Measurements from ENCODE around the gene KCNJ11.

- TF ChIP-seq, protein P1, sequence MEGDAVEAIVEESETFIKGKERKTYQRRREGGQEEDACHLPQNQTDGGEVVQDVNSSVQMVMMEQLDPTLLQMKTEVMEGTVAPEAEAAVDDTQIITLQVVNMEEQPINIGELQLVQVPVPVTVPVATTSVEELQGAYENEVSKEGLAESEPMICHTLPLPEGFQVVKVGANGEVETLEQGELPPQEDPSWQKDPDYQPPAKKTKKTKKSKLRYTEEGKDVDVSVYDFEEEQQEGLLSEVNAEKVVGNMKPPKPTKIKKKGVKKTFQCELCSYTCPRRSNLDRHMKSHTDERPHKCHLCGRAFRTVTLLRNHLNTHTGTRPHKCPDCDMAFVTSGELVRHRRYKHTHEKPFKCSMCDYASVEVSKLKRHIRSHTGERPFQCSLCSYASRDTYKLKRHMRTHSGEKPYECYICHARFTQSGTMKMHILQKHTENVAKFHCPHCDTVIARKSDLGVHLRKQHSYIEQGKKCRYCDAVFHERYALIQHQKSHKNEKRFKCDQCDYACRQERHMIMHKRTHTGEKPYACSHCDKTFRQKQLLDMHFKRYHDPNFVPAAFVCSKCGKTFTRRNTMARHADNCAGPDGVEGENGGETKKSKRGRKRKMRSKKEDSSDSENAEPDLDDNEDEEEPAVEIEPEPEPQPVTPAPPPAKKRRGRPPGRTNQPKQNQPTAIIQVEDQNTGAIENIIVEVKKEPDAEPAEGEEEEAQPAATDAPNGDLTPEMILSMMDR (IDR thresholded peaks at IDR 0.05), result no peak
- no peak for TF ChIP-seq POLR2AphosphoS5 (IDR thresholded peaks at IDR 0.05)
- no peak for TF ChIP-seq EP300 (IDR thresholded peaks at IDR 0.05)
These were observed 30.1 kb upstream of the KCNJ11 start for GRCh38 chr11:17418444-17419081.

All from suprapubic skin (tissue), 4 donors.